Measurements from ENCODE around the gene SLC8A3. TPM values are rescaled to one million over a fixed set of nuclear protein-coding genes. Genes with fewer than 3 reads are reported as not detected.

The SLC8A3 gene
- total and polyA plus RNA-seq, 2 donors (not counting 3 experiments of a cell fraction or from before 2014, with no cell fraction given), result not detected

DNA sequence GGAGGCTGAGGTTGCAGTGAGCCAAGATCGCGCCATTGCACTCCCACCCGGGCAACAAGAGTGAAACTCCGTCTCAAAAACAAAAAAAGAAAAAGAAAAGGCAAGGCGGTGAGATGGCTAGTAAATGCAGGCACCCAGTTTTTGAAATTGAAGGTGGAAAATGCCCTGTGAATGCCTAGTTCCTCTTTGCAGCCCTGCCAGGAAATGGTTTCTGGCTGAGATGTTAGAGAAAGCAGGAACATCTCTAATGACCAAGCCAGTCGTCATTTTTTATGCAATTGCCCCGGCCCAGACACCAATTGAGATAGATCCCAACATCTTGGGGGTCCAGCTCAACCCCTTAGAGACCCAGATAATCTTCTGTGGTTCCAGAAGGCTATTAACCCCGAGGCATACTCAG, 17.0 kb downstream of the SLC8A3 start:
- no peak for FAIRE-seq
- POLR2A ChIA-PET, result no interaction called here
- no peak for DNase-seq (ENCODE audit: low read depth, low spot score)
- Histone ChIP-seq H2AFZ (ENCODE audit: low read depth, low read length) (no peak overlapping the region), H3K27ac (ENCODE audit: insufficient read depth, low read depth, low read length) (no peak overlapping the region), H3K4me2 (ENCODE audit: insufficient read depth, low read length) (no peak overlapping the region), H3K79me2 (ENCODE audit: control insufficient read depth, insufficient read depth, low read length) (no peaks in the 10 kb centered on the region), H3K4me3 (replicated peaks in 1 of 3; ENCODE audit: insufficient read depth in 1 of 3, low read depth in 1 of 3, low read length in 3 of 3) (no peak overlapping the region), H3K36me3 (ENCODE audit: control insufficient read depth in 2 of 2, extremely low read depth in 1 of 2, insufficient read depth in 2 of 2, low read length in 2 of 2) (no peaks in the 10 kb centered on the region), H4K20me1 (replicated peaks; ENCODE audit: control insufficient read depth, extremely low read depth, insufficient read depth, low read length) (no peaks in the 10 kb centered on the region), H3K4me1 (ENCODE audit: control insufficient read depth, extremely low read depth, insufficient read depth, low read length) (no peaks in the 10 kb centered on the region), H3K9ac (replicated peaks; ENCODE audit: extremely low read depth, insufficient read depth, low read length) (no peak overlapping the region), H3K27me3 (ENCODE audit: control insufficient read depth in 2 of 2, insufficient read depth in 2 of 2, low read length in 2 of 2) (no peaks in the 10 kb centered on the region), H3K9me1 (replicated peaks; ENCODE audit: control insufficient read depth, extremely low read depth, insufficient read depth, low read length) (no peaks in the 10 kb centered on the region), H3K9me3 (replicated peaks; ENCODE audit: control insufficient read depth, insufficient read depth, low read length) (no peaks in the 10 kb centered on the region)
- intact Hi-C loops (cut with micrococcal nuclease) (no loop called here), dilution Hi-C loops (cut with MboI; ENCODE audit: extremely low pct_ligation_motif_present, low sequenced_read_pairs) (no loop called here)
- CTCF ChIA-PET, result no interaction called here
- TF ChIP-seq, protein P1, sequence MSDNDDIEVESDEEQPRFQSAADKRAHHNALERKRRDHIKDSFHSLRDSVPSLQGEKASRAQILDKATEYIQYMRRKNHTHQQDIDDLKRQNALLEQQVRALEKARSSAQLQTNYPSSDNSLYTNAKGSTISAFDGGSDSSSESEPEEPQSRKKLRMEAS (IDR thresholded peaks at IDR 0.05; ENCODE audit: insufficient read depth, insufficient read length), result no peak
- TF ChIP-seq FOS (IDR thresholded peaks at IDR 0.05; ENCODE audit: borderline replicate concordance, insufficient read depth, low read length), result no peak
- TF ChIP-seq GATA2 (IDR thresholded peaks at IDR 0.05; ENCODE audit: insufficient read depth, insufficient read length, low read depth, low read length), result no peak
- TF ChIP-seq POLR2A (IDR thresholded peaks at IDR 0.05; ENCODE audit: low read depth, low read length), result no peak
- TF ChIP-seq, protein P2, sequence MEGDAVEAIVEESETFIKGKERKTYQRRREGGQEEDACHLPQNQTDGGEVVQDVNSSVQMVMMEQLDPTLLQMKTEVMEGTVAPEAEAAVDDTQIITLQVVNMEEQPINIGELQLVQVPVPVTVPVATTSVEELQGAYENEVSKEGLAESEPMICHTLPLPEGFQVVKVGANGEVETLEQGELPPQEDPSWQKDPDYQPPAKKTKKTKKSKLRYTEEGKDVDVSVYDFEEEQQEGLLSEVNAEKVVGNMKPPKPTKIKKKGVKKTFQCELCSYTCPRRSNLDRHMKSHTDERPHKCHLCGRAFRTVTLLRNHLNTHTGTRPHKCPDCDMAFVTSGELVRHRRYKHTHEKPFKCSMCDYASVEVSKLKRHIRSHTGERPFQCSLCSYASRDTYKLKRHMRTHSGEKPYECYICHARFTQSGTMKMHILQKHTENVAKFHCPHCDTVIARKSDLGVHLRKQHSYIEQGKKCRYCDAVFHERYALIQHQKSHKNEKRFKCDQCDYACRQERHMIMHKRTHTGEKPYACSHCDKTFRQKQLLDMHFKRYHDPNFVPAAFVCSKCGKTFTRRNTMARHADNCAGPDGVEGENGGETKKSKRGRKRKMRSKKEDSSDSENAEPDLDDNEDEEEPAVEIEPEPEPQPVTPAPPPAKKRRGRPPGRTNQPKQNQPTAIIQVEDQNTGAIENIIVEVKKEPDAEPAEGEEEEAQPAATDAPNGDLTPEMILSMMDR (IDR thresholded peaks at IDR 0.05; ENCODE audit: extremely low read depth in 1 of 2, insufficient read depth in 1 of 2, low read depth in 1 of 2, low read length in 2 of 2), result no peak
- no peak for TF ChIP-seq POLR2AphosphoS5 (IDR thresholded peaks at IDR 0.05; ENCODE audit: insufficient read depth, low read depth, low read length)
- no peak for TF ChIP-seq MYC (IDR thresholded peaks at IDR 0.05; ENCODE audit: low read depth, low read length)
- TF ChIP-seq EZH2 (IDR thresholded peaks at IDR 0.05; ENCODE audit: borderline replicate concordance, low read depth, low read length, severe bottlenecking), result no peak
- TF ChIP-seq JUN (IDR thresholded peaks at IDR 0.05; ENCODE audit: borderline replicate concordance, insufficient read depth, insufficient read length, low read depth), result no peak
- BruUV-seq (replicated peaks), result no TSS peak

Data from endothelial cell of umbilical vein (primary cell).